ENCODE measurements around the gene ADH4.
"Not testable (repeated sequence)": the region's sequence is repeated elsewhere in the genome, so short reads cannot be mapped to it uniquely, and the experiment has no call there.

Gene ADH4

GRCh38 chr4:99080869-99081268 is 63.2 kb downstream of the ADH4 start:
- DNase-seq (ENCODE audit: low read depth in 3 of 3): not testable (repeated sequence)

DNA sequence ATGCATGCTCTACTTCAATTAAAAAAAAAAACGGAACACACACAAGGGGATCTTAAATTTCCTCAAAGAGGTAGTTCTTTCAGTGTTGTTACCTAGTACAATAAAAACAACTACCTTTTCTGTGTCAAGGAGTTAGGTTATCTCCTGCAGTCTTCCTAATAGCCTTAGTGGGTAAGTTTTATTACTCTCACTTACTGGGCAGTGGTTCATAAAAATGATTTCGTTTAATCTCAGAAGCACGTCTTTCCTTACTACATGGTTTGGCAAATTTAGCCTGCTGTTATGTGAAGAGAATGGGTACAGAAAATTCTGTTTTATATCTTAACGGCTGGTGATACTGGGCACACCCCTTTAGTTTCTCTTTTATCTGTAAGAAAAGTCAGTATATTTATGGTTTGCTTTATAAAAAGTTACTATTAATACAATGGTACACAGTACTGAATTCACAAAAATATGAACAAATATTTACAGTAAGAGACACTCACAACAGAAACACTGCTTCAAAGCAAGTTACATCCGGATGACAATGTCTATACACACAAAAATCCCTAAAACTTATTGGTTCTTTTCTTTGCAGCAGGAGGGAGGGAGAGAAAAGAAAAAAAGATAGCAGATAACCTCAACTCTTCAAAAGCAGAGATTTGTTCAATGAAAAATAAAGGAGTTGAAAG is 64.3 kb downstream of the ADH4 start:
- DNase-seq (ENCODE audit: low read depth in 3 of 3): no peak

GRCh38 chr4:99078931-99079624 is 65.0 kb downstream of the ADH4 start:
- DNase-seq (ENCODE audit: low read depth in 3 of 3): no peak

GRCh38 chr4:99078336-99078735 is 65.8 kb downstream of the ADH4 start:
- DNase-seq (ENCODE audit: low read depth in 3 of 3): no peak

DNA sequence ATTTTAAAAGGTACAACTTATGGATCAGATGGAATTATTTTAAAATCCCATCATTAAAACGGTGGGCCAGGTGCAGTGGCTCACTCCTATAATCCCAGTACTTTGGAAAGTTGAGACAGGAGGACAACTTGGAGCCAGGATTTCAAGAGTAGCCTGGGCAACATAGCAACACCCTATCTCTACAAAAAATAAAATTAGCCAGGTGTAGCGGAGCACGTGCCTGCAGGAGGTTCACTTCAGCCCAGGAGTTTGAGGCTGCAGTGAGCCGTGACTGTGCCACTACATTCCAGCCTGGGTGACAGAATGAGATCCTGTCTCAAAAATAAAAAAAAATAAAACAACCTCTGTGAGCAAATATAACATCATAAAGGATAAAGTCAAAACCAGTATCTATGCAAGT is 66.9 kb downstream of the ADH4 start:
- no peak for DNase-seq (ENCODE audit: low read depth in 3 of 3)

DNA sequence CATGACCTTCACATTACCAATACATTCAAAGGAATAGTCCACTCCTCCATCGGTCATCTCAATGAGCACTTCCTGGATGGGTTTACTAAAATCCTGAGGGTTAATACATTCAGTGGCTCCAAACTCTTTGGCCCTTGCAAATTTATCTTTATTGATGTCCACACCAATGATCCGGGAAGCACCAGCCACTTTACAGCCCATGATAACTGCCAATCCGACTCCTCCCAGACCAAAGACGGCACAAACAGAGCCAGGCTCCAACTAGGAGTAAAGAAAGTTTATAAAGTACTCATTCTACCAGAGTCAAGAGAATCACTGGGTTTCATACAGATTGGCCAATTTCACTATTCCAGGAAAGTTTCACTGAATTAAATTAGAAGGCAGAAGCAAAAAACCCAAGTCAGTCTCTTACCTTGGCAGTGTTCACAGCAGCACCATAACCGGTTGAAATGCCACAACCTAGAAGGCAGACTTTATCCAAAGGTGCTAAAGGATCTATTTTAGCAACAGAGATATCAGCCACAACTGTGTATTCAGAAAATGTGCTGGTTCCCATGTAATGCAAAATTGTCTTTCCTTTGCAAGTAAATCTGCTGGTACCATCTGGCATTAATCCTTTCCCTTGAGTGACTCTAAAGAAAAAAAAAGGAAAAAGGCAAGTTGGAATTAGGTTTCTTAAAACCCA is 67.7 kb downstream of the ADH4 start:
- no peak for DNase-seq (ENCODE audit: low read depth in 3 of 3)

- no peak for DNase-seq (ENCODE audit: low read depth in 3 of 3)
These were observed 69.3 kb downstream of the ADH4 start for GRCh38 chr4:99074816-99075215.

All from stimulated activated CD4-positive, alpha-beta T cell treated with anti-CD3 and anti-CD28 coated beads, TNF-alpha, amount 100 ng/mL, for 48 hours (primary cell).